GM12873 (cell line): ENCODE results near the gene PLEKHG3.

Source experiments
- TF ChIP-seq, protein P1 (sequence below): IDR thresholded peaks from 2 replicates; pipeline ENCODE4 v1.5.1; 2012; ENCODE audit warnings: low read depth, mild to moderate bottlenecking, moderate library complexity, low read length, control low read depth; ENCODE audit not compliant: insufficient read depth; ENCODE audit errors: missing control alignments

PLEKHG3 gene

DNA sequence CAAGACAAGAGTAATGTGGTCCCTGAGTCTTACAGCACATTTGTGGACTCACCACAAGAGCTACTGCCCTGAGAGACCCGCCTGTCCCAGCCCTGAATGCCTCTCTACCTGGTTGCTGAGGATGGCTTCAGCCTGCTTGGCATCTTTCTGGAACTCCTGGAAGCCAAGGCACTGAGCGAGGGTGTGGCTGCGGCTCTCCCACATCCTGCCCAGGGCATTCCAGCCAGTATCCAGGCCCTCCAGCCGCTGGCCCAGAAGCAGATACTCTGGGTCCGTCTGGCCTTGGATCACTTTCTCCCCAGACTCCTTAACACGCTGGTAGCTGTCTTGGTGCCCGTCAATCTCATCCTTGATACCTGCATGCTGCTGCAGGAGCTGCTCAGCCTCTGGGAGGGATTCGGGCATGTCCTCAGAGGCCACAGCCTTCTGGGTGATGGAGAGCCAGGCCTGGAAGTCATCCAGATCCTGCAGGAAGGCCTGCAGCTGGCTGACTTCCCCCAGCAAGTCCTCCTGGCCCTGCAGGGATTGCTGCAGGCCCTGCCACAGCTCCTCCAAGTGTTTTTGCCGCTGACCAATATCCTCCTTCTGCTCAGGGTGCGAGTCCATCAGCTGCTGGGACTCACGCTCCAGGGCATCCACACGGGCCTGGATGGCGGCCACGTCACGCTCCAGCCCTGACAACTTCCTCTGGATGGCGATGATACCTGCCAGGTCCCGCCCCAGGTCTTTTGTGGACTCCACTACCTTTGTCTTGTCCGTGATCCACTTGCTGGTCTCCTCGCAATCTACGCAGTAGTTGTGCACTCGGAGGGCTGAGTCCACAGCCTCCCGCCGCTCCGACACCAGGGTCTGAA lies 82.3 kb downstream of the PLEKHG3 start:
- TF ChIP-seq, protein P1, sequence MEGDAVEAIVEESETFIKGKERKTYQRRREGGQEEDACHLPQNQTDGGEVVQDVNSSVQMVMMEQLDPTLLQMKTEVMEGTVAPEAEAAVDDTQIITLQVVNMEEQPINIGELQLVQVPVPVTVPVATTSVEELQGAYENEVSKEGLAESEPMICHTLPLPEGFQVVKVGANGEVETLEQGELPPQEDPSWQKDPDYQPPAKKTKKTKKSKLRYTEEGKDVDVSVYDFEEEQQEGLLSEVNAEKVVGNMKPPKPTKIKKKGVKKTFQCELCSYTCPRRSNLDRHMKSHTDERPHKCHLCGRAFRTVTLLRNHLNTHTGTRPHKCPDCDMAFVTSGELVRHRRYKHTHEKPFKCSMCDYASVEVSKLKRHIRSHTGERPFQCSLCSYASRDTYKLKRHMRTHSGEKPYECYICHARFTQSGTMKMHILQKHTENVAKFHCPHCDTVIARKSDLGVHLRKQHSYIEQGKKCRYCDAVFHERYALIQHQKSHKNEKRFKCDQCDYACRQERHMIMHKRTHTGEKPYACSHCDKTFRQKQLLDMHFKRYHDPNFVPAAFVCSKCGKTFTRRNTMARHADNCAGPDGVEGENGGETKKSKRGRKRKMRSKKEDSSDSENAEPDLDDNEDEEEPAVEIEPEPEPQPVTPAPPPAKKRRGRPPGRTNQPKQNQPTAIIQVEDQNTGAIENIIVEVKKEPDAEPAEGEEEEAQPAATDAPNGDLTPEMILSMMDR: no peak

DNA sequence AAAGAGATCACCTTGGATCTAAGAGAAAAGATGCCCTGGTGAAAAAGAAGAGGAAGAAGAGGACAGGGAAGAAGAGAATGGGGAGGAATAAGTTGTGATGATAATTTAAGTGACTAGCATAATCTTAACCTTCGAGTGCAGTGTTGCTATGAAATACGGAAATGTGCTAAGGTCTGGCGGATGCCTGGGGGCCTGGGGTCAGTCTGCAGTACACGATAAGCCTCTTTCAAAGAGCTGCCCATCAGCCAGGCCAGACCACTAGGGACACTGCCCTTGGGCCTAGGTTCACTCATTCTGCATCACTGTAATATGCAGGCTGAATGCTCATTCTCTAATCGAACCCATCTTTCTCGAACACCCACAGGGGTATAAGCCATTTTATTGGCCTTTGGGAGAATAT lies 83.4 kb downstream of the PLEKHG3 start:
- TF ChIP-seq, protein P1: no peak

DNA sequence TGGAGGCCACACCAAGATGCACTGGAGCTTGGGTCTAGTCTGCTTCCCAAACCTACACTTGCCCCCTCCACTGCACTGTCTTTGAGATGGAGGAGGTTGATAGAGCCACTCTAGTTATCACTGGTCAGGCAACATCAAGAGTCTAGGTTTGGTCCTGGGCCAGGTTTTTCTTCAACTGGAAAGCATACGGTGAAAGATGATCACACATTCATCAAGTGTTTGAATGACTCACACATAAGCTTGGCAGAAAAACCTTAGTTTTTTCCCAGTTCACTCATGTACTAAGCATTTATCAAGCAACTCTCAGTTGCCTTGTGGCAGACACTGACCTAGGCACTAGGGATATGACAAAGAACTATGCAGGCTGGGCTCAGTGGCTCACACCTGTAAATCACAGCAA lies 84.5 kb downstream of the PLEKHG3 start:
- TF ChIP-seq, protein P1: no peak

DNA sequence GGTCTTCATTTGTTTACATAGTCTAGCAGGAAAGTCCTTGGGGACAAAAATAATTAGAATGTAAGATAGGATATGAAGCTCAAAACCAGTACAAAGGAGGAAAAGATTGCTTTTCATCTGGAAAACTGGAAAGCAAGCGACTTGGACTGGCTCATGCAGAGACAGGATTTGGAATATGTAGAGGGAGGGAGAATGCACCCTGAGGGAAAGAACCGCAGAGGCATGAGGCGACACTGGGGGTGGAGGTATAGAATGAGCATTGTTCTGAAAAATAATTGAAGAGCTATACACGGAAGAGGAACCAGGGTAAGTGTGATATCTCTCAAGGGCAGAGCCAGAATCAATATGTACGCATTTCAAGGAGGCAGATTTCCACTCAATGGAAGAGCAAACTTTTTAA lies 85.5 kb downstream of the PLEKHG3 start:
- TF ChIP-seq, protein P1: no peak

DNA sequence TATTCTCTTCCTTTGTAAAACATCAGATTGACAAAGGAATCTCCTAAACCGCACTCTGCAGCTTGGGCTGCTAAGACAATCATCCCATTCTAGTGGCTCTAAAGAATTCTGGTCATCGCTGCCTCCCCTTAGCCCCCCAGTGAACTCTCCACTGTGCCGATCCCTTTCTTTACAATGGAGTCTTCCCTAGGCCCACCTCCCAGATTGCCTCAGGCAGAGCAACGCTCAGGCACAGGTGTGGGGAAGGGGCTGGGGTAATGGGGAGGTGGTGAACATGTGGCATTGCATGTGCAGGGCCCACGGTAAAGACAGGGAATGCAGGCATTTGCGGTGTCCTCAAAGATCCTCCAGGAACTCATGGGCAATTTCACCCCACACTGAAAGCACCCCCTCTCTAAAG lies 86.3 kb downstream of the PLEKHG3 start:
- TF ChIP-seq, protein P1: no peak

DNA sequence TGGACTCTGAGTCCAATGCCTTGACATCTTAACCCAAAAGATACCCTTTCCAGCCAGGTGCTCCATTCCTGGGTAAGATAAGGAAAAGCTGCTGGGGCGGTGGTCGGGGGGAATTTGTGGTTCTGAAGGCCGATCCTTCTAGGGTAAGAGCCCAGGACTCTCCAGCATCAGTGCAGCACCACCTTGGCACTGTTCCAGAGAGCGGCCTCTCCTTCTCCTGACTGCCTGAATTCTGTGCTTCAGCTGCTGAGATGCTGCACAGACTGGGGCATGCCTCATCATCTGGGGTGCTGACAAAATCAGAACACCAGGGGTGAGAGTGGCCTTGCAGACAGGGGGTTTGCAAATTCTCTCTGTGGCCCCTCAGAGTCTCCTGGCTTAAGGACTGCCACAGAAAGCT lies 88.0 kb downstream of the PLEKHG3 start:
- TF ChIP-seq, protein P1: no peak

DNA sequence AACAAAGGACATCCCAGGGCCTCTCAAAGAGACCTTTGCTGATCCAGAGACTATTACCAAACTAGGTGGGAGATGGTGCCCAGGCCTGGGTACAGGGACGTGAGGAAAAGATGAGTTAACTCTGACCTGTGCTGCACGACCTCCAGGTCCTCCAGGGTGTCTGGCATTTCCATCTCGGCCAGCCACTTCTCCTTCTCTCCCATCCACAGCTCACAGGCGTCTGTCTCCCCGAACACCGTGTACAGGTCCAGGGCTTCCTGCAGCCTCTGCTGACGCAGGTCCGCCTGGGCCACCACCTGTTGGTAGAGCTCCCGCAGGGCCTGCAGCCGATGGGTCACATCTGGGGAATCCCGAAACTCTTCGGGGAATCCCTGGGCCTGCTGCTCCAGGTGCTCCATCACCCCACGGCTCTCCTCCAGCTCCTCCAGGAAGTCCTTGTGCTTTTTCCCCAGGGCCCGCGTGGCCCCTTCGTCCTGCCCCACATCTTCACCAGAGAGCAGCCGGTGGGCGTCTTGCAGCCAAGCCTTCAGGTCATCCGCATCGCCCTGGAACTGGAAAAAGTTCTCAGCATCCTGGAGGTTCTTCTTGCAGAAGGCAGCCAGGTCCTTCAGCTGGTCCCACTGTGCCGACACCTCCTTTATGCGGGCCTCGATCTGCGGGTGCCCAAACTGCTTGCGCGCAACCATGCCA lies 88.8 kb downstream of the PLEKHG3 start:
- TF ChIP-seq, protein P1: no peak
